ENCODE data around the gene MELK. TPM values are rescaled to one million over a fixed set of nuclear protein-coding genes. Genes with fewer than 3 reads are reported as not detected.

The MELK gene
- total and polyA plus RNA-seq, 10 of the 15 experiments (the other 5 are each of a cell fraction or from before 2014, with no cell fraction given) = 38.7 to 80.3 (median 51.6) TPM

GRCh38 chr9:36547598-36547997, 25.1 kb upstream of the MELK start:
- H3K79me2 ChIP-seq (ENCODE audit: control insufficient read depth, insufficient read depth, low read length) = no peaks in the 10 kb centered on the region
- no peak overlapping the region for H3K27ac ChIP-seq (ENCODE audit: control insufficient read depth, insufficient read depth)
- no peaks in the 10 kb centered on the region for H3K36me3 ChIP-seq (ENCODE audit: control insufficient read depth in 2 of 2, insufficient read depth in 2 of 2, low read length in 1 of 2)
- H3K27me3 ChIP-seq (replicated peaks in 1 of 2; ENCODE audit: control insufficient read depth in 2 of 2, insufficient read depth in 2 of 2, low read length in 1 of 2) = no peaks in the 10 kb centered on the region
- RAD21 ChIA-PET (ENCODE audit: unreplicated experiment) = interaction anchor here (1.8 kb wide), 1 partner anchor 89 kb away, joined by 6 read pairs; no protein-coding TSS in a partner anchor
- TF ChIP-seq, protein P1, sequence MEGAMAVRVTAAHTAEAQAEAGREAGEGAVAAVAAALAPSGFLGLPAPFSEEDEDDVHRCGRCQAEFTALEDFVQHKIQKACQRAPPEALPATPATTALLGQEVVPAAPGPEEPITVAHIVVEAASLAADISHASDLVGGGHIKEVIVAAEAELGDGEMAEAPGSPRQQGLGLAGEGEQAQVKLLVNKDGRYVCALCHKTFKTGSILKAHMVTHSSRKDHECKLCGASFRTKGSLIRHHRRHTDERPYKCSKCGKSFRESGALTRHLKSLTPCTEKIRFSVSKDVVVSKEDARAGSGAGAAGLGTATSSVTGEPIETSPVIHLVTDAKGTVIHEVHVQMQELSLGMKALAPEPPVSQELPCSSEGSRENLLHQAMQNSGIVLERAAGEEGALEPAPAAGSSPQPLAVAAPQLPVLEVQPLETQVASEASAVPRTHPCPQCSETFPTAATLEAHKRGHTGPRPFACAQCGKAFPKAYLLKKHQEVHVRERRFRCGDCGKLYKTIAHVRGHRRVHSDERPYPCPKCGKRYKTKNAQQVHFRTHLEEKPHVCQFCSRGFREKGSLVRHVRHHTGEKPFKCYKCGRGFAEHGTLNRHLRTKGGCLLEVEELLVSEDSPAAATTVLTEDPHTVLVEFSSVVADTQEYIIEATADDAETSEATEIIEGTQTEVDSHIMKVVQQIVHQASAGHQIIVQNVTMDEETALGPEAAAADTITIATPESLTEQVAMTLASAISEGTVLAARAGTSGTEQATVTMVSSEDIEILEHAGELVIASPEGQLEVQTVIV (IDR thresholded peaks at IDR 0.05; ENCODE audit: borderline replicate concordance, partially characterized antibody) = no peak
- TF ChIP-seq, protein P2, sequence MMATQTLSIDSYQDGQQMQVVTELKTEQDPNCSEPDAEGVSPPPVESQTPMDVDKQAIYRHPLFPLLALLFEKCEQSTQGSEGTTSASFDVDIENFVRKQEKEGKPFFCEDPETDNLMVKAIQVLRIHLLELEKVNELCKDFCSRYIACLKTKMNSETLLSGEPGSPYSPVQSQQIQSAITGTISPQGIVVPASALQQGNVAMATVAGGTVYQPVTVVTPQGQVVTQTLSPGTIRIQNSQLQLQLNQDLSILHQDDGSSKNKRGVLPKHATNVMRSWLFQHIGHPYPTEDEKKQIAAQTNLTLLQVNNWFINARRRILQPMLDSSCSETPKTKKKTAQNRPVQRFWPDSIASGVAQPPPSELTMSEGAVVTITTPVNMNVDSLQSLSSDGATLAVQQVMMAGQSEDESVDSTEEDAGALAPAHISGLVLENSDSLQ (IDR thresholded peaks at IDR 0.05) = no peak
- TF ChIP-seq, protein P3, sequence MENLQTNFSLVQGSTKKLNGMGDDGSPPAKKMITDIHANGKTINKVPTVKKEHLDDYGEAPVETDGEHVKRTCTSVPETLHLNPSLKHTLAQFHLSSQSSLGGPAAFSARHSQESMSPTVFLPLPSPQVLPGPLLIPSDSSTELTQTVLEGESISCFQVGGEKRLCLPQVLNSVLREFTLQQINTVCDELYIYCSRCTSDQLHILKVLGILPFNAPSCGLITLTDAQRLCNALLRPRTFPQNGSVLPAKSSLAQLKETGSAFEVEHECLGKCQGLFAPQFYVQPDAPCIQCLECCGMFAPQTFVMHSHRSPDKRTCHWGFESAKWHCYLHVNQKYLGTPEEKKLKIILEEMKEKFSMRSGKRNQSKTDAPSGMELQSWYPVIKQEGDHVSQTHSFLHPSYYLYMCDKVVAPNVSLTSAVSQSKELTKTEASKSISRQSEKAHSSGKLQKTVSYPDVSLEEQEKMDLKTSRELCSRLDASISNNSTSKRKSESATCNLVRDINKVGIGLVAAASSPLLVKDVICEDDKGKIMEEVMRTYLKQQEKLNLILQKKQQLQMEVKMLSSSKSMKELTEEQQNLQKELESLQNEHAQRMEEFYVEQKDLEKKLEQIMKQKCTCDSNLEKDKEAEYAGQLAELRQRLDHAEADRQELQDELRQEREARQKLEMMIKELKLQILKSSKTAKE (IDR thresholded peaks at IDR 0.05; ENCODE audit: low read depth, poor library complexity, severe bottlenecking) = no peak
- TF ChIP-seq TCF12 (IDR thresholded peaks at IDR 0.05; ENCODE audit: low read depth, low read length) = no peak
- no peak for TF ChIP-seq ZNF592 (IDR thresholded peaks at IDR 0.05)
- TF ChIP-seq, protein P4, sequence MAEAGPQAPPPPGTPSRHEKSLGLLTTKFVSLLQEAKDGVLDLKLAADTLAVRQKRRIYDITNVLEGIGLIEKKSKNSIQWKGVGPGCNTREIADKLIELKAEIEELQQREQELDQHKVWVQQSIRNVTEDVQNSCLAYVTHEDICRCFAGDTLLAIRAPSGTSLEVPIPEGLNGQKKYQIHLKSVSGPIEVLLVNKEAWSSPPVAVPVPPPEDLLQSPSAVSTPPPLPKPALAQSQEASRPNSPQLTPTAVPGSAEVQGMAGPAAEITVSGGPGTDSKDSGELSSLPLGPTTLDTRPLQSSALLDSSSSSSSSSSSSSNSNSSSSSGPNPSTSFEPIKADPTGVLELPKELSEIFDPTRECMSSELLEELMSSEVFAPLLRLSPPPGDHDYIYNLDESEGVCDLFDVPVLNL (IDR thresholded peaks at IDR 0.05; ENCODE audit: low read depth, low read length) = no peak
- no peak for TF ChIP-seq SRF (IDR thresholded peaks at IDR 0.05; ENCODE audit: low read depth in 2 of 2, low read length in 2 of 2)
- TF ChIP-seq PAX8 (IDR thresholded peaks at IDR 0.05) = no peak
- TF ChIP-seq, protein P5, sequence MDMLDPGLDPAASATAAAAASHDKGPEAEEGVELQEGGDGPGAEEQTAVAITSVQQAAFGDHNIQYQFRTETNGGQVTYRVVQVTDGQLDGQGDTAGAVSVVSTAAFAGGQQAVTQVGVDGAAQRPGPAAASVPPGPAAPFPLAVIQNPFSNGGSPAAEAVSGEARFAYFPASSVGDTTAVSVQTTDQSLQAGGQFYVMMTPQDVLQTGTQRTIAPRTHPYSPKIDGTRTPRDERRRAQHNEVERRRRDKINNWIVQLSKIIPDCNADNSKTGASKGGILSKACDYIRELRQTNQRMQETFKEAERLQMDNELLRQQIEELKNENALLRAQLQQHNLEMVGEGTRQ (IDR thresholded peaks at IDR 0.05; ENCODE audit: borderline replicate concordance, low read depth, low read length) = no peak
- SMC1A ChIA-PET (ENCODE audit: uncharacterized antibody, unreplicated experiment) = interaction anchor here (0.6 to 13.7 kb wide), 3 partner anchors 88 to 142 kb away, joined by 3 to 287 read pairs (median 4); no protein-coding TSS in a partner anchor
- peaks cover 17% of the 10 kb centered on the region for H3K4me1 ChIP-seq (ENCODE audit: control insufficient read depth, insufficient read depth, low read length)
- no peaks in the 10 kb centered on the region for H3K9me3 ChIP-seq (replicated peaks; ENCODE audit: control insufficient read depth, insufficient read depth, low read length)
- no peak overlapping the region for H3K4me3 ChIP-seq
- intact Hi-C loops (cut with micrococcal nuclease; ENCODE audit: unreplicated experiment) = no loop called here
- H3K9ac ChIP-seq (ENCODE audit: control insufficient read depth, insufficient read depth, low read length) = no peak overlapping the region
- FAIRE-seq = no peak
- POLR2A ChIA-PET = no interaction called here
- DNase-seq (ENCODE audit: low read depth, low spot score) = no peak
- in situ Hi-C loops (cut with MboI) = no loop called here
- CTCF ChIA-PET = interaction anchor here (1.0 to 1.3 kb wide), 3 partner anchors 8 to 145 kb away, joined by 3 to 4 read pairs (median 3); no protein-coding TSS in a partner anchor
- no TSS peak for BruUV-seq (replicated peaks)
- 32% methylated on average over 3 of the region's 3 CpGs for WGBS (ENCODE audit: insufficient coverage, insufficient replicate concordance, low lambda C conversion rate, missing lambda C conversion rate)
- no peaks in the 10 kb centered on the region for H4K20me1 ChIP-seq (ENCODE audit: control insufficient read depth, insufficient read depth)
- no peak overlapping the region for H2AFZ ChIP-seq (ENCODE audit: control insufficient read depth, low read depth, low read length)
- ATAC-seq = no peak
- H3K4me2 ChIP-seq (ENCODE audit: control insufficient read depth, insufficient read depth) = no peak overlapping the region

Measured in GM12878 (cell line).